Fibroblast of skin of right quadriceps (primary cell): ENCODE data around the gene IL18BP.

Experiments
- DNase-seq: peaks from one replicate; pipeline ENCODE4 v3.0.0-alpha.2; 2013

Gene IL18BP

GRCh38 chr11:71998649-71999310 is at the start of gene IL18BP:
TSS of gene IL18BP (plus strand) at chr11:71998909. CDS start at chr11:71999985, 1,076 bp downstream.
- DNase-seq = no peak

GRCh38 chr11:71949034-71949433 is 49.7 kb upstream of the IL18BP start:
- DNase-seq = no peak

- DNase-seq = no peak
Measured at GRCh38 chr11:71951741-71952310, 46.9 kb upstream of the IL18BP start.

- DNase-seq = no peak
Measured at GRCh38 chr11:71955898-71956456, 42.7 kb upstream of the IL18BP start.

- DNase-seq = peak; percentile 28
Measured at GRCh38 chr11:71962428-71963038, 36.2 kb upstream of the IL18BP start.

GRCh38 chr11:71963468-71963867 is 35.2 kb upstream of the IL18BP start:
- DNase-seq = no peak

GRCh38 chr11:71964641-71965040 is 34.1 kb upstream of the IL18BP start:
- no peak for DNase-seq

GRCh38 chr11:71971680-71972079 is 27.0 kb upstream of the IL18BP start:
- DNase-seq = no peak

- no peak for DNase-seq
Measured at GRCh38 chr11:71976551-71976950, 22.2 kb upstream of the IL18BP start.

GRCh38 chr11:71977090-71977489 is 21.6 kb upstream of the IL18BP start:
- DNase-seq = no peak

GRCh38 chr11:71977743-71978418 is 20.8 kb upstream of the IL18BP start:
- peak; percentile 44 for DNase-seq

- no peak for DNase-seq
Measured at GRCh38 chr11:71979094-71979493, 19.6 kb upstream of the IL18BP start.

- DNase-seq = no peak
Measured at GRCh38 chr11:71979602-71980001, 19.1 kb upstream of the IL18BP start.

GRCh38 chr11:71986131-71986530 is 12.6 kb upstream of the IL18BP start:
- no peak for DNase-seq

- DNase-seq = no peak
Measured at GRCh38 chr11:71987521-71987920, 11.2 kb upstream of the IL18BP start.

- peak; percentile 85 for DNase-seq
Measured at GRCh38 chr11:71988050-71988449, 10.7 kb upstream of the IL18BP start.

- DNase-seq = no peak
Measured at GRCh38 chr11:71990701-71991100, 8.0 kb upstream of the IL18BP start.

- DNase-seq = no peak
Measured at GRCh38 chr11:71991494-71991893, 7.2 kb upstream of the IL18BP start.

- no peak for DNase-seq
Measured at GRCh38 chr11:71992136-71992730, 6.5 kb upstream of the IL18BP start.

- DNase-seq = no peak
Measured at GRCh38 chr11:71994786-71995185, 3.9 kb upstream of the IL18BP start.

GRCh38 chr11:71995726-71996291 is 2.9 kb upstream of the IL18BP start:
- DNase-seq = no peak

GRCh38 chr11:71996517-71996916 is 2.2 kb upstream of the IL18BP start:
- DNase-seq = no peak

GRCh38 chr11:71996946-71997345 is 1.8 kb upstream of the IL18BP start:
- DNase-seq = no peak
